NCI-H146 treated with DMSO at 0.1 percent for 48 hours (cell line): ENCODE results near the gene HOXA10.

Experiments used
- DNase-seq: peaks from one replicate; lab custom pipeline; 2025; ENCODE audit not compliant: unreplicated experiment; lab: John Stamatoyannopoulos, UW

The HOXA10 gene

GRCh38 chr7:27180431-27181420 is 6.6 kb upstream of the HOXA10 start:
- no peak for DNase-seq

- DNase-seq = no peak
Measured at GRCh38 chr7:27179503-27180430, 5.6 kb upstream of the HOXA10 start.

- no peak for DNase-seq
Measured at GRCh38 chr7:27179030-27179429, 4.9 kb upstream of the HOXA10 start.

- no peak for DNase-seq
Measured at GRCh38 chr7:27178366-27178765, 4.2 kb upstream of the HOXA10 start.

GRCh38 chr7:27177795-27178320 is 3.7 kb upstream of the HOXA10 start:
- DNase-seq = no peak

- DNase-seq = no peak
Measured at GRCh38 chr7:27176962-27177794, 3.1 kb upstream of the HOXA10 start.

- DNase-seq = no peak
Measured at GRCh38 chr7:27176524-27176845, 2.4 kb upstream of the HOXA10 start.

- DNase-seq = no peak
Measured at GRCh38 chr7:27175626-27176523, 1.8 kb upstream of the HOXA10 start.

GRCh38 chr7:27174874-27175625 is 930 bp upstream of the HOXA10 start:
- no peak for DNase-seq

GRCh38 chr7:27173511-27173955 is 587 bp downstream of the HOXA10 start:
- no peak for DNase-seq

- DNase-seq = peak; percentile 74
Measured at GRCh38 chr7:27172823-27173510, 1.2 kb downstream of the HOXA10 start.

GRCh38 chr7:27172315-27172774 is 1.8 kb downstream of the HOXA10 start:
- no peak for DNase-seq

GRCh38 chr7:27171637-27172314 is 2.3 kb downstream of the HOXA10 start:
- DNase-seq = no peak

- DNase-seq = no peak
Measured at GRCh38 chr7:27171325-27171636, 2.8 kb downstream of the HOXA10 start.

GRCh38 chr7:27170426-27171324 is 3.4 kb downstream of the HOXA10 start:
- no peak for DNase-seq

- no peak for DNase-seq
Measured at GRCh38 chr7:27169658-27170425, 4.3 kb downstream of the HOXA10 start.
